ENCODE results near the gene PPIP5K1.

- TF ChIP-seq CTCF (IDR thresholded peaks at IDR 0.05) (no peak), EP300 (IDR thresholded peaks at IDR 0.05) (no peak)
Measured at GRCh38 chr15:43517354-43518196, 72.4 kb downstream of the PPIP5K1 start, which contains the start of gene MAP1A.

Data from ovary (tissue), 3 donors.